ENCODE results near the gene TLR5. TPM values are rescaled to one million over a fixed set of nuclear protein-coding genes. Genes with fewer than 3 reads are reported as not detected.
"Not testable (repeated sequence)": the region's sequence is repeated elsewhere in the genome, so short reads cannot be mapped to it uniquely, and the experiment has no call there.

Gene TLR5
- total RNA-seq, 4 donors from 2014 or later: 2.8 to 8.3 (median 6.1) TPM

DNA sequence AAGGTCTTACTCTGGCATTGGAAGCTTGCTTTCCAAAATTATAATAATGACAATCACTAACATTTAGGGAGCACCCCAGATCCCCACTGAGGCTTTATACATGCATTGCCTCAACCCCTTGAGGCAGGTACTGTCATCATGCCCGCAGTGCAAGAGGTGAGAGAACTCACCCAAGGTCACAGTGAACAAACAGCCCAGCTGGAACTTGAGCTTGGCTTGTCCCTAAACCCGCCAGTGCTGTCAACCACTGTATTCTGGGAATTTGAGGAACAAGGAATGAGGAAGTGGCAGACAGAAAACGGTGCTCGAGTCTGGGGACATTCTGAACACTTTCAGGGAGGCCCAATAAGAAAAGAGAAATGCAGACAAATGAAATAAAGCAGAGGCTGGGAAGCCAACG, 34.6 kb upstream of the TLR5 start:
- Histone ChIP-seq H3K4me3 (no peak overlapping the region), H3K36me3 (no peaks in the 10 kb centered on the region), H3K27me3 (no peaks in the 10 kb centered on the region), H3K9me3 (no peaks in the 10 kb centered on the region), H3K4me1 (peaks cover 3 to 13% (median 4%) of the 10 kb centered on the region in 4 donors), H3K27ac (replicated peaks in 1 of 4) (peak overlapping the region in 2 of 4 donors; percentile 20 to 45)
- WGBS: 52% methylated on average over 4 of the region's 5 CpGs
- intact Hi-C loops (cut with DNase I): no loop called here
- TF ChIP-seq, protein P1, sequence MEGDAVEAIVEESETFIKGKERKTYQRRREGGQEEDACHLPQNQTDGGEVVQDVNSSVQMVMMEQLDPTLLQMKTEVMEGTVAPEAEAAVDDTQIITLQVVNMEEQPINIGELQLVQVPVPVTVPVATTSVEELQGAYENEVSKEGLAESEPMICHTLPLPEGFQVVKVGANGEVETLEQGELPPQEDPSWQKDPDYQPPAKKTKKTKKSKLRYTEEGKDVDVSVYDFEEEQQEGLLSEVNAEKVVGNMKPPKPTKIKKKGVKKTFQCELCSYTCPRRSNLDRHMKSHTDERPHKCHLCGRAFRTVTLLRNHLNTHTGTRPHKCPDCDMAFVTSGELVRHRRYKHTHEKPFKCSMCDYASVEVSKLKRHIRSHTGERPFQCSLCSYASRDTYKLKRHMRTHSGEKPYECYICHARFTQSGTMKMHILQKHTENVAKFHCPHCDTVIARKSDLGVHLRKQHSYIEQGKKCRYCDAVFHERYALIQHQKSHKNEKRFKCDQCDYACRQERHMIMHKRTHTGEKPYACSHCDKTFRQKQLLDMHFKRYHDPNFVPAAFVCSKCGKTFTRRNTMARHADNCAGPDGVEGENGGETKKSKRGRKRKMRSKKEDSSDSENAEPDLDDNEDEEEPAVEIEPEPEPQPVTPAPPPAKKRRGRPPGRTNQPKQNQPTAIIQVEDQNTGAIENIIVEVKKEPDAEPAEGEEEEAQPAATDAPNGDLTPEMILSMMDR (IDR thresholded peaks at IDR 0.05): no peak
- TF ChIP-seq POLR2AphosphoS5 (IDR thresholded peaks at IDR 0.05): peak in 1 of 2 donors; percentile 26
- DNase-seq (ENCODE audit: extremely low spot score): no peak

DNA sequence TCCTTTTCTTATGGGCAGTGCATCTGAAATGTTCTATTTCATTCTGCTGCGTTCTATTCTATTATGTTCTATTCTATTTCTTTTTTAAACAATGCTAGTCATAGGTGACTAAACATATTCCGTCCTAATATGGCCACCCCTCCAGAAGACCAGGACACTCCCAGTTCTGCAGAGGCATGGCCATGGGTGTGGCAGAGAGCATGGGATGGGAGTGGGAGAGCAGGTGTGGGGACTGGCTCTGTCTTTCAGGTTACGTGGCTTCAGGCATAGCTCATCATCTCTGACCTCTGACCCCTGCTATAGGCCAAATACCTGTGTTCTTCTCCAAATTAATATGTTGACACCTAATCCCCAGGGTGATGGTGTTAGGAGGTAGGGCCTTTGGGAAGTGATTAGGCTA, 33.4 kb upstream of the TLR5 start:
- intact Hi-C loops (cut with DNase I): no loop called here
- no peaks in the 10 kb centered on the region for H3K27me3 ChIP-seq
- no peak overlapping the region for H3K27ac ChIP-seq (replicated peaks in 1 of 4)
- 89% methylated on average over 3 of the region's 3 CpGs for WGBS
- H3K4me3 ChIP-seq: no peak overlapping the region
- no peak for DNase-seq (ENCODE audit: extremely low spot score)
- no peaks in the 10 kb centered on the region for H3K36me3 ChIP-seq
- no peaks in the 10 kb centered on the region for H3K9me3 ChIP-seq
- peaks cover 3 to 11% (median 4%) of the 10 kb centered on the region in 4 donors for H3K4me1 ChIP-seq
- TF ChIP-seq, protein P1 (IDR thresholded peaks at IDR 0.05): no peak
- TF ChIP-seq POLR2AphosphoS5 (IDR thresholded peaks at IDR 0.05) (no peak), POLR2A (IDR thresholded peaks at IDR 0.05; ENCODE audit: low read depth) (no peak), EP300 (IDR thresholded peaks at IDR 0.05) (no peak)

DNA sequence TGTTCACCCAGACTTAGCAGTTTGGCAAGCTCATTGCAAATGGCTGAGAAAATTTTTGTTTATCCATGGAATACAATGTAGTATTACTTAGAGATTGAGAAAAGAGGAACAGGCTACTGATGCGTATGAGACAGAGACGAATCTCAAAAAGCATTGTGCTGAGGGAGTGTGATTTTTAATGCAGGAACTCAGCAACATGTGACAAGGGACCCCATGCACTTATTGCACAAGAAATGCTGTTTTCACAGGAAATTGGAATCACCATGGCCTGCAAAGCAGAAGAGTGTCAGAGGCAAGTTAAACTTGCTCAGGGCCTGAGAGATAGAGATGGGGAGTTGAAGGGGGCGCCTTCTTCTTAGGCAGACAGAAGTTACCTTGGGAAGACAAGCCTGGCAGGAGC, 32.6 kb upstream of the TLR5 start:
- intact Hi-C loops (cut with DNase I): no loop called here
- H3K27ac ChIP-seq (replicated peaks in 1 of 4): peak overlapping the region in 2 of 4 donors; percentile 12 to 37
- no peaks in the 10 kb centered on the region for H3K27me3 ChIP-seq
- 77% methylated on average over 3 of the region's 3 CpGs for WGBS
- TF ChIP-seq EP300 (IDR thresholded peaks at IDR 0.05) (no peak), POLR2AphosphoS5 (IDR thresholded peaks at IDR 0.05) (peak; percentile 39 to 44), POLR2A (IDR thresholded peaks at IDR 0.05; ENCODE audit: low read depth) (no peak)
- TF ChIP-seq, protein P1 (IDR thresholded peaks at IDR 0.05): no peak
- DNase-seq (ENCODE audit: extremely low spot score): no peak
- peaks cover 0 to 5% (median 2%) of the 10 kb centered on the region in 4 donors for H3K4me1 ChIP-seq
- no peaks in the 10 kb centered on the region for H3K36me3 ChIP-seq
- H3K9me3 ChIP-seq: no peaks in the 10 kb centered on the region
- no peak overlapping the region for H3K4me3 ChIP-seq

DNA sequence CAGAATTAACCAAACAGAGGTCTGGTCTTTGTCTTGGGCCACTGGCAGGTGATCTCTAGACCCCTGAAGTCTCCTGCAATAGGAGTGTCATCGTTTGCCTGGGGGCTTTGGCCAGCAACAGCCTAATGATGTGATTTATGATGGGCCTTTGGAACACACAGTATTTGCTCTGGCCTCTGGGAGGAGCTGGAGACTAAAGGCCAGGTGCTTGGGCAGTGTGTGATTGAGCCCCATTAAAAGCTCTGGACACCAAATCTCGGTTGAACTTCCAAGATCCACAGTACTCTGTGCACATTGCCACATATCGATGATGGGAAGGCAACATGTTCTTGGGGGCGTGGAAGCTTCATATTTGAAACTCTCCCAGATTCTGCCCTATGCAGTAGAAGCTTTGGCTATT, 32.0 kb upstream of the TLR5 start:
- 63% methylated on average over 4 of the region's 4 CpGs for WGBS
- intact Hi-C loops (cut with DNase I): no loop called here

DNA sequence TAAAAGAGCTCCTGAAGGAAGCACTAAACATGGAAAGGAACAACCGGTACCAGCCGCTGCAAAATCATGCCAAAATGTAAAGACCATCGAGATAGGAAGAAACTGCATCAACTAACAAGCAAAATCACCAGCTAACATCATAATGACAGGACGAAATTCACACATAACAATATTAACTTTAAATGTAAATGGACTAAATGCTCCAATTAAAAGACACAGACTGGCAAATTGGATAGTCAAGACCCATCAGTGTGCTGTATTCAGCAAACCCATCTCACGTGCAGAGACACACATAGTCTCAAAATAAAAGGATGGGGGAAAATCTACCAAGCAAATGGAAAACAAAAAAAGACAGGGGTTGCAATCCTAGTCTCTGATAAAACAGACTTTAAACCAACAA, 26.4 kb upstream of the TLR5 start:
- intact Hi-C loops (cut with DNase I): loop anchor here (10.0 kb wide), 1 partner anchor 55 kb away; no protein-coding TSS in a partner anchor
- 98% methylated on average over 5 of the region's 5 CpGs for WGBS
- DNase-seq (ENCODE audit: extremely low spot score); H3K4me3 ChIP-seq; H3K27ac ChIP-seq (replicated peaks in 1 of 4); H3K27me3 ChIP-seq; H3K4me1 ChIP-seq; H3K36me3 ChIP-seq; H3K9me3 ChIP-seq: not testable (repeated sequence)

More for the DNA sequence above, 32.0 kb upstream of the TLR5 start:
- no peak for DNase-seq (ENCODE audit: extremely low spot score)
- Histone ChIP-seq H3K4me3 (no peak overlapping the region), H3K4me1 (no peaks in the 10 kb centered on the region), H3K36me3 (no peaks in the 10 kb centered on the region), H3K9me3 (no peaks in the 10 kb centered on the region), H3K27ac (replicated peaks in 1 of 4) (peak overlapping the region in 2 of 4 donors; percentile 12 to 18), H3K27me3 (no peaks in the 10 kb centered on the region)
- TF ChIP-seq POLR2AphosphoS5 (IDR thresholded peaks at IDR 0.05): no peak
- TF ChIP-seq, protein P1 (IDR thresholded peaks at IDR 0.05): peak in 1 of 3 experiments; percentile 19
